ENCODE measurements around the gene ZNF420. TPM values are rescaled to one million over a fixed set of nuclear protein-coding genes. Genes with fewer than 3 reads are reported as not detected.
"Not testable (repeated sequence)": the region's sequence is repeated elsewhere in the genome, so short reads cannot be mapped to it uniquely, and the experiment has no call there.

ZNF420 gene
- total and polyA plus RNA-seq, 9 donors, result 5.9 to 26.6 (median 15.5) TPM

GRCh38 chr19:37059142-37059541 lies 19.1 kb upstream of the ZNF420 start:
- H3K27me3 ChIP-seq, result no peaks in the 10 kb centered on the region
- no peaks in the 10 kb centered on the region for H3K36me3 ChIP-seq
- no peak overlapping the region for H3K27ac ChIP-seq
- intact Hi-C loops (cut with DNase I), result no loop called here
- TF ChIP-seq POLR2A (IDR thresholded peaks at IDR 0.05) (no peak), CTCF (IDR thresholded peaks at IDR 0.05) (no peak), EP300 (IDR thresholded peaks at IDR 0.05) (no peak)
- 49 to 55% (median 55%) methylated on average over 33 to 39 of the region's 39 CpGs for WGBS, 3 donors
- no peaks in the 10 kb centered on the region for H3K4me1 ChIP-seq (ENCODE audit: insufficient read depth)
- no peak for DNase-seq
- H3K4me3 ChIP-seq, result no peak overlapping the region
- H3K9me3 ChIP-seq, result peaks cover 0 to 4% of the 10 kb centered on the region in 2 donors

- intact Hi-C loops (cut with DNase I); H3K36me3 ChIP-seq; DNase-seq; H3K9me3 ChIP-seq; H3K27me3 ChIP-seq; H3K27ac ChIP-seq; H3K4me1 ChIP-seq (ENCODE audit: insufficient read depth); H3K4me3 ChIP-seq: not testable (repeated sequence)
- WGBS, 3 donors, result 58 to 84% (median 78%) methylated on average over 4 of the region's 4 CpGs
These were observed 13.3 kb upstream of the ZNF420 start for GRCh38 chr19:37064886-37065285.

GRCh38 chr19:37074111-37074510 lies 4.1 kb upstream of the ZNF420 start:
- intact Hi-C loops (cut with DNase I), result no loop called here
- no peak overlapping the region for H3K27ac ChIP-seq
- DNase-seq, result no peak
- peaks cover 2% of the 10 kb centered on the region for H3K4me1 ChIP-seq (ENCODE audit: insufficient read depth)
- no peak overlapping the region for H3K4me3 ChIP-seq
- no peaks in the 10 kb centered on the region for H3K36me3 ChIP-seq
- no peaks in the 10 kb centered on the region for H3K27me3 ChIP-seq
- TF ChIP-seq EP300 (IDR thresholded peaks at IDR 0.05) (no peak), POLR2A (IDR thresholded peaks at IDR 0.05) (no peak), CTCF (IDR thresholded peaks at IDR 0.05) (no peak)
- H3K9me3 ChIP-seq, result no peaks in the 10 kb centered on the region

- no peak overlapping the region for H3K27ac ChIP-seq
- peaks cover 6% of the 10 kb centered on the region for H3K4me1 ChIP-seq (ENCODE audit: insufficient read depth)
- intact Hi-C loops (cut with DNase I), result no loop called here
- TF ChIP-seq CTCF (IDR thresholded peaks at IDR 0.05), result no peak
- TF ChIP-seq POLR2A (IDR thresholded peaks at IDR 0.05), result no peak
- no peak for TF ChIP-seq EP300 (IDR thresholded peaks at IDR 0.05)
- H3K4me3 ChIP-seq, result no peak overlapping the region
- H3K9me3 ChIP-seq, result no peaks in the 10 kb centered on the region
- no peaks in the 10 kb centered on the region for H3K36me3 ChIP-seq
- H3K27me3 ChIP-seq, result no peaks in the 10 kb centered on the region
- WGBS, 3 donors, result 2 to 11% (median 3%) methylated on average over 2 of the region's 2 CpGs
- DNase-seq, result no peak
These were observed 3.3 kb upstream of the ZNF420 start for GRCh38 chr19:37074819-37075362.

GRCh38 chr19:37076524-37076923 lies 1.7 kb upstream of the ZNF420 start:
- DNase-seq; H3K4me3 ChIP-seq; H3K27me3 ChIP-seq; H3K27ac ChIP-seq; H3K36me3 ChIP-seq; H3K4me1 ChIP-seq (ENCODE audit: insufficient read depth); H3K9me3 ChIP-seq; intact Hi-C loops (cut with DNase I): not testable (repeated sequence)
- WGBS, 3 donors, result 92 to 95% (median 93%) methylated on average over 4 of the region's 4 CpGs
